Measurements from ENCODE around the gene BCL7A.
"Not testable (repeated sequence)": the region's sequence is repeated elsewhere in the genome, so short reads cannot be mapped to it uniquely, and the experiment has no call there.

The BCL7A gene

DNA sequence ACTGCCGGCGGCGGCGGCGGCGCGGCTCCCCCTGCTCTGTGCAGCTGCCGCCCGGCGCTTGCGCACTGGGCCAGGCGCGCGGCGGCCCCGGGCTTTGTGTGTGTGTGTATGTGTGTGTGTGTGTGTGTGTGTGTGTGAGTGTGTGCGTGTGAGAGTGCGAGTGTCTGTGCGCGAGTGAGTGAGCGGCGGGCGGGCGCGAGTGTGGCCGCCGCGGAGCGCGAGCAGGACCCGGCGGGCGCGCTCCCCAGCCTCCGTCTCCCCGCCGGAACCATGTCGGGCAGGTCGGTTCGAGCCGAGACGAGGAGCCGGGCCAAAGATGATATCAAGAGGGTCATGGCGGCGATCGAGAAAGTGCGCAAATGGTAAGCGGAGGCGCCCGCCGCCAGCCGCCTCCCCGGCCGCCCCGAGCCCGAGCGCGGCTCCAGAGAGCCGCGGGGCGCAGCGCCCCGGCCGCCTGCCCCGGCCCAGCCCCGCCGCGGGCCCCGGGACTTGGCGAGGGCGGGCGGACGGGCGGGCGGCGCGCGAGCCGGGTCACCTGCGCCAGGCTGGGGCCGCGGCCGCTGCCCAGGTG, at the start of gene BCL7A:
BCL7A (plus strand) TSS at position 63 of the 571 bp plus-strand sequence; CDS start at position 271, 208 bp downstream.
- peak; percentile 29 to 31 for DNase-seq

DNA sequence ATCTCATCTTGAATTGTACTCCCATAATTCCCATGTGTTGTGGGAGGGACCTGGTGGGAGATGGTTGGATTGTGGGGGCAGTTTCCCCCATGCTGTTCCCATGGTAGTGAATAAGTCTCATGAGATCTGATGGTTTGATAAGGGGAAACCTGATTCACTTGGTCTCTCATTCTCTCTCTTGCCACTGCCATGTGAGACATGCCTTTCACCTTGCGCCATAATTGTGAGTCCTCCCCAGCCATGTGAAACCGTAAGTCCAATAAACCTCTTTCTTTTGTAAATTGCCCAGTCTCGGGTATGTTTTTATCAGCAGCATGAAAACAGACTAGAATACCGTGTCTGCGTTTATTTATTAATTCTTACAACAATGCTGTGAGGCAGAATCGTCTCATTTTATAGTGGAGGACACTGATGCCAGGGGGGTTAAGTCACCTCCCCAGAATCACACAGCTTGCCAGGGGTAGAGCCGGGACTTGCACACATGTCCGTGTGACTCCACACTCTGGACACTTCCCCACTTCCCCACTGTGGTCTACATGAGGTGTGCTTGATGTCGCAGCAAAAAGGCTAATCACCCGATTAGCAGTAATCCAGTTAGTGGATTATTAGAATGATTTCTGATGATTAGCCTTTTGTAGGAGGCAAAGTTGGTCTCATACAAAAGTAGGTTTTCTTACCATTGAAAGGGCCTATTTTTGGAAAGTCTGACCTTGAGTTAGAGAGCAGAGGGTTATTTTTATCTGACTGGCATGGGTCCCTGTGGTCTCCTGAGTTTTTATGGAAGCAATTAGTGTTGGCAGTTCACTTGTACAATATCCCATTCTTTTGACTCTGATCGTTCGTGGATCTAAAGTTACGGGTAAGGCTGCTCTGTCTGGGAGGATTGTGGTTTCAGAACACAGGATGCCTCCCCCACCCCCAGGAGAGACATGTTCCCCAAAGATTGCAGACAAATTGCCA, 47.4 kb upstream of the BCL7A start:
- DNase-seq: no peak

DNA sequence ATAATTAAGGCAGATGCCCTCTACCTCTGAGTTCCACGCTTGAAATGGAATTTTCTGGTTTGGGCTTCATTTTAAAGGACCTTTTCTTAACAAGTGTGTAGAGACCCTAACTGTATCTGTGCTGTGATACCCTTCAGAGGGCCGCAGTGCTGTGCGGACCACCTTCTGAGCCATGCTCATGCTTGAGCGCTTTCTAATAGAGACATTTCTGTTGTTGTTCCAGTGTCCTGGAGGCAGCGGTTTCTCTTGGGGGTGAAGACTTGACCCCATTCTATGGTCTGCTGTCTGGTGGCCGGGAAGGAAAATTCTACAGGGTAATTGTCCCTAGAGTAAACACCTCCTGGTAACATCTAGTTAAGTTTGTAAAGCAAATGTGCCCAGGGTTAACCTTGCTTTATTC, 46.7 kb upstream of the BCL7A start:
- no peak for DNase-seq

GRCh38 chr12:121976950-121977349, 44.7 kb upstream of the BCL7A start:
- DNase-seq: no peak

GRCh38 chr12:121980191-121980891, 41.3 kb upstream of the BCL7A start:
- peak; percentile 87 to 89 for DNase-seq

GRCh38 chr12:121980892-121981272, 40.8 kb upstream of the BCL7A start:
- DNase-seq: no peak

- no peak for DNase-seq
These were observed 40.2 kb upstream of the BCL7A start for GRCh38 chr12:121981456-121981855.

DNA sequence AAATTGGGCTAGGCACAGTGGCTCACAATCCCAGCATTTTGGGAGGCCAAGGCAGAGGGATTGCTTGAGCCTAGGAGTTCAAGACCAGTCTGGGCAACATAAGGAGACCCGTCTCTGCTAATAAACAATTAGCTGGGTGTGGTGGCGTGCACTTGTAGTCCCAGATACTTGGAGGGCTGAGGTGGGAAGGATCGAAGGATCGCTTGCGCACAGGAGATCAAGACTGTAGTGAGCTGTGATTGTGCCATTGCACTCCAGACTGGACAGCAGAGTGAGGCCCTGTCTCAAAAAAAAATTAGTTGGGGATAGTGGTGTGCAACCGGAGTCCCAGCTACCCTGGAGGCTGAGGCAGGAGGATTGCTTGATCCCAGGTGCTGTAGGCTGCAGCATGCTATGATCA, 38.7 kb upstream of the BCL7A start:
- no peak for DNase-seq

- peak; percentile 16 to 29 for DNase-seq
These were observed 38.0 kb upstream of the BCL7A start for GRCh38 chr12:121983536-121984210.

GRCh38 chr12:121986489-121987245, 35.0 kb upstream of the BCL7A start:
- peak in 1 of 2 donors; percentile 14 for DNase-seq

GRCh38 chr12:121988519-121988918, 33.2 kb upstream of the BCL7A start:
- DNase-seq: not testable (repeated sequence)

GRCh38 chr12:121989276-121990113, 32.2 kb upstream of the BCL7A start:
- DNase-seq: no peak

DNA sequence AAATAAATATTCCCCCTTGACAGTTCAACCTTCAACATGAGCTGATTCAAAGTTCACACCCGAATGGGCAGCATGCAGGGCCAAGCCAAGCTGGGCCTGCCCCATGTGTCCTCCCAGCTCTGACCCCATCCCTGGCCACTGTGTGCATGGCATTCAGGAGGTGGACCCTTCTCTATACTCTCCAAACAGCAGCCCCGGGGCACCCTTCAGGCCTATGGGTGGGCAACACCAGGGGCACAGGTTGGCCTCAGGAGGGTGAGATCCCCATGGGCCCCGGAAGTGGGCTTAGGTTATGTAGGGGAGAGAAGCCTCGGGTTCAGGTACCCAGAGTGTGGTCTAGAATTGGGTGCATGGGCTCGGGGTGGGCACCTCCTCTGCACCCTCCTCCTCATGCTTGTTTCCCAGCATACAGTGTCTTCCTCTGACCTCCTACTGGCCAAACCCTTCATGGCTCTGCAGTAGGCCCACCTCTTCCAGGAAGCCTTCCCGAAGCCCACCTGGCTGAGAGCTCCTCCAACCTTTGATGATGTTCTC, 31.5 kb upstream of the BCL7A start:
- no peak for DNase-seq

DNA sequence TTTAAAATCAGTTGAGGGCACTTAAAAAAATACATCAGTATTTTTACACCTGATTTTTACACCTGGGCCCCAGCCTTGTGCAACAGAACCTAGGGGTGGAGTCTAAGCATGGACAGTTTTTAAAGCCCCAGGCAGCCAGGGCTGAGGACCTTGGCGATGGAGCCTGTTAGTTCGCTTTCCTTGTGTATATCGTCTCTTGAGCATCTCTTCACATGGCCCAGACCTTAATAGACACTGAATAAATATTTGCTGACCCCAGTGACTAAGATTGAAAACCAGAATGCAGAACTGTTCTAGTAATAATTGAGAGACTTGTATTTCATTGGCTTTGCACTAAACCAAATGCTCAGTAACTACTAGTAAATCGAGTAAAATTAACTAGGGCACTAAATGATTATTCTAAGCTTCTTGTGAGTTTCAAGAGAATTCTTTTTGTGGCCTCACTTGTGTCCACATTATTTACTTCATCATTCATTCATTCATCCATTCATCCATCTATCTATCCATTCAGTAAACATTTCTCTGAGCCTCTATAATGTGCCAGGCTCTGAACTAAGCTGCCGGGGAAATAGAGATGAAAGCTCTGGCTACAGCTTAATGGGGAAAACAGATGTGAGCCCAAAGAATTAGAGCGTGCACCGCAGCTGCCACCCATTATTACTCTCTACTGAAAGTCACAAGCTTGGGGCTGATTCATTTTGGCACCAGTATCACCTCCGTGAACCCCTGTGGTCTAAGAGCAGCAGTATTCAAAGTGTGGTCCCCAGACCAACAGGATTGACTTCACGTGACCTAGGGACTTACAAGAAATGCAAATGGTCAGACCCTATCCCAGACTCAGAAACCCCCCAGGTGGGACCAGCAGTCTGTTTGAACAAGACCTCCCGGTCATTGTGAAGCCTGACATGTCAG, 30.7 kb upstream of the BCL7A start:
- DNase-seq: no peak

DNA sequence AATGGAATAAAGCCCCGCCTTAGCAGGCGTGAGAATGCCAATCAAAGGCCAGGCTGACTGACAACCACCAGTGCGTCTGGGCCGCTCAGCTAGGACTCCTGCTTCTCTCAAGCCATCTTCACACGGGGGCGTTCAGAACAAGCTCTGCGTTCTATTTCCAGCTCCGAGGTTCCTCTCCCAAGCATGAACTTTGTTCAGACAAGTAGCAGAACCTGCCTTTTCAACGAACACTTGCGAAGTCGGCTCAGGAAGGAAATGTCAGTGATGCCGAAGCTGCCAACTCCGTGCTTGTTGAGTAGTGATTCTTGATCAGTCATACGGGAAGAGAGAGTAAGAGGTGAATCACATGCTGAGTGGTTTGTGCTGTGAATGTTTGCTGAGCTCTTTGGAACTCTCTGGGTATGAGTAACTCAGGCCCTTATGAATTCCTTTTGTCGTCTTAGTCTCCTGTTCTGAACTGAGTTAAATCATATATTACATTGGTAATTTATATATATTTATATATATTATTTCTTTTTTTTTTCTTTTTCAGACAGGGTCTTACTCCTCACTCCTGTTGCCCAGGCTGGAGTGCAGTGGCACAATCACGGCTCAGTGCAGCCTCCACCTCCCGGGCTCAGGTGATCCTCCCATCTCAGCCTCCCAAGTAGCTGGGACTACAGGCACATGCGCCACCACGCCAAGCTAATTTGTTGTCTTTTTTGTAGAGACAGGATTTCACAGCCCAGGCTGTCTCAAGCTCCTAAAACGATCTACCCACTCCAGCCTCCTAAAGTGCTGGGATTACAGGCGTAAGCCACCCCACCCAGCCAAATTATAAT, 29.4 kb upstream of the BCL7A start:
- peak; percentile 69 to 77 for DNase-seq

DNA sequence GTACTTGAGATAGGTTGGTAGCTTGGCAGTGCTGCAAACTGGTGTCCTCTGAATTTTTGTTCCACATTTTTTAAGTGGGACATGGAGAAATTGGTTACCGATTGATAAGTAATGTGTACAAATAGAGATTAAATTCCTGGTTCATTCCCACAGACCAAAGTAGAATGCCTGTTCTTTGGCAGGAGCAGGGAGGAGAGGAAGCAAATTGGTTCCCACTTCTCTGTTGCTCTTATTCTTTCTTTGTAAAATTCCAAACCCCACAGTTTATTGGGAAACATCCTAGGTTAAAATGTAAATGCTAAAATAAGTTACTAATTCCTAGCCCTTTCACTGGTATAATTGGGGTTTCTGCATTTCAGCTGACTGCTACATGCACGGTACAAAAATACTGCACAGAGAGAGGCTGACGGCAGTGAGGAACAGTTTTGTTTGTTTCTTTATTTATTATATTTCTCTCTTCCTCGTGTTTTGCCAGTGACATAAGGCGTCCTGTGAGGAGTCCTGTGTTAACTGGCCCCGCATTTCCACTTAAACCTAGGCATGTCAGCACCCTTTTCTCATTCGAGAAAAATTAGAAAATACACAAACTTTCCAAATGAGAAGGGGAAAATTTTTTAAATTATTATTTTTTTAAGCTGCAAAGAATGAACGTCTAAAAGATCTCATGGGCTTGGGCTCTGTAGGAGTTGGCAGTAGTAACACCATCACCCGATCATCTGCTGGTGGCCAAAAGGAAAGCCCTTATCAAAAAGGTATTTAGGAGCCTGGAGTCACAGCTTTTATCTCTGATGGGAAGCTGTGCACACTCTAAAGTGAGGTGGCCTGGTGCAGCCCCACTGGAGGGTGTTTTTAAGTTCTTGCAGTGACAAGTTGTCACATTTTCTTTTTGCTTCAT, 25.4 kb upstream of the BCL7A start:
- no peak for DNase-seq

DNA sequence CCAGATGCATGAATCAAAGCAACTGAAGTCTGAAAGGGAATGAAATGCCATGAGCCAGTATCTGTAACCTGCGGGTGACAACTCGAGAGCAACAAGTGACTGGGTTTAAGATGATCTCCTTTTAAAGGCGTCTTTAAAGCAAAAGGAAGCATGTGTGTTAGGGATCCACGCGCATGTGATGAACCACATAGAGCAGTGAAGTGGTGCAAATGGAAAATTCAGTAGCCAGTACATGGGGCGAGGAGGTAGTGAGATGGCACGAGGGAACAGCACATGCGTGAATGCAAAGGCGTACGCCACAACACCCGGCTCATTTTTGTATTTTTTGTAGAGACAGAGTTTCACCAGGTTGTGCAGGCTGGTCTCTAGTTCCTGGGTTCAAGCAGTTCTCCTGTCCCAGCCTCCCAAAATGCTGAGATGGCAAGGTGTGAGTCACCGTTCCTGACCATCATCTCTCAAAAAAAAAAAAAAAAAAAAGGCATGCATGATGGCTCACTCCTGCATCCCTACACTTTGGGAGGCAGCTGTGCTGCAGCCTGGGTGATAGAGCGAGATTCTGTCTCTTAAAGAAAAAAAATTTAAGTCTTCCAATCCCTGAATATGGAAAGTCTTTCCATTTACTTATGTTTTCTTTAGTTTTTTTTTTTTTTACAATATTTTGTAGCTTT, 24.6 kb upstream of the BCL7A start:
- no peak for DNase-seq
